Testis (tissue), 2 donors: ENCODE measurements around the gene TBX10.

ENCODE experiments used
- POLR2A ChIP-seq: fragments of 450-650 bp; IDR thresholded peaks from one replicate; pipeline ENCODE4 v1.6.1; 2017; ENCODE audit warnings: antibody characterized with exemption, mild to moderate bottlenecking, moderate library complexity
- TF ChIP-seq, protein P1 (sequence below), 3 experiments: fragments of 450-650 bp in 2 of 3; fragments of 200-600 bp in 1 of 3; sonication (generic) in 1 of 3; IDR thresholded peaks; one replicate each; pipeline ENCODE4 v1.5.1; 2016 to 2019; ENCODE audit warnings: antibody characterized with exemption in 3 of 3, mild to moderate bottlenecking in 2 of 3, moderate library complexity in 1 of 3

DNA sequence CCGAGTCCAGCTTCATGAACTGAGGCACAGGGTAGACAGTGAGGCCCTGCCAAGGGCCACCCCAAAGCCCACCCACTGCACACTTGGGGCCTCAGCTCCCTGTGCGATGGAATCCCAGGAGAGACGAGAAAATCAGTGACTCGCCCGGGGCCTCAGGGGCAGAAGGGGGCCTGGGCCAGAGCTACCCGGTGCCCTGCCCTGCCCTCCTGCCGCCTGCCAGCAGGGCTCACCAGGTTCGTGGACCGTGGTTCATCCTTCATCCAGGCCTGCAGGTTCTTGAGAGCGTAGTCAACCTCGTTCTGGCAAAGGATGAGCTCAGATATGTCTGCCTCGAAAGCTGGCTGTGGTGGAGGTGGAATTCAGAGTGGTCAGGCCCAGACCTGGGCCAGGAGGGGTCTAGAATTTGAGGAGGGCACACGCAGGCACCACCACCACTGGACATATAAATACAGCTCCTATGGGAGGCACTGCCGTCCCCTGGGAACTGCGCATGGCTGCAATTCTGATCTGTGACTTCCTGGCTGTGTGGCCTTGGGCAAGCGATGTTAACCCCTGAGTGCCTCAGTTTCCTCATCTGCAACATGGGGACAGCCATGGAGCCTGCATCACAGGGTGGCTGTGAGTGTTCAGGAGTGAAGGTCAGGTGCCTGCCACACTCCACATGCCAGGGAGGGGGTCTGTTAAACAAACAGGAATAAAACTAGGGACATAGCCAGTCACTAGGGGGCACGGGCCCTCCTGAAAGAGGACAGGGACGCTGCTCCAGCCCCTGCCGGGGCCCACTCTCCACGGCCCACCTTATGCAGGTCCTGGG lies 27.3 kb upstream of the TBX10 start:
- TF ChIP-seq, protein P1, sequence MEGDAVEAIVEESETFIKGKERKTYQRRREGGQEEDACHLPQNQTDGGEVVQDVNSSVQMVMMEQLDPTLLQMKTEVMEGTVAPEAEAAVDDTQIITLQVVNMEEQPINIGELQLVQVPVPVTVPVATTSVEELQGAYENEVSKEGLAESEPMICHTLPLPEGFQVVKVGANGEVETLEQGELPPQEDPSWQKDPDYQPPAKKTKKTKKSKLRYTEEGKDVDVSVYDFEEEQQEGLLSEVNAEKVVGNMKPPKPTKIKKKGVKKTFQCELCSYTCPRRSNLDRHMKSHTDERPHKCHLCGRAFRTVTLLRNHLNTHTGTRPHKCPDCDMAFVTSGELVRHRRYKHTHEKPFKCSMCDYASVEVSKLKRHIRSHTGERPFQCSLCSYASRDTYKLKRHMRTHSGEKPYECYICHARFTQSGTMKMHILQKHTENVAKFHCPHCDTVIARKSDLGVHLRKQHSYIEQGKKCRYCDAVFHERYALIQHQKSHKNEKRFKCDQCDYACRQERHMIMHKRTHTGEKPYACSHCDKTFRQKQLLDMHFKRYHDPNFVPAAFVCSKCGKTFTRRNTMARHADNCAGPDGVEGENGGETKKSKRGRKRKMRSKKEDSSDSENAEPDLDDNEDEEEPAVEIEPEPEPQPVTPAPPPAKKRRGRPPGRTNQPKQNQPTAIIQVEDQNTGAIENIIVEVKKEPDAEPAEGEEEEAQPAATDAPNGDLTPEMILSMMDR (IDR thresholded peaks at IDR 0.05), result no peak
- no peak for TF ChIP-seq POLR2A
